IPS-18c (cell line): ENCODE measurements around the gene OGFOD3.

Source experiments
- H3K4me3 ChIP-seq: 2 replicates; pipeline ENCODE4 v1.7.0; 2013; ENCODE audit warnings: low read depth, mild to moderate bottlenecking, low read length, moderate library complexity; ENCODE audit not compliant: insufficient read depth
- H3K9me3 ChIP-seq: one replicate; pipeline ENCODE4 v1.6.1; 2013; ENCODE audit warnings: mild to moderate bottlenecking, low read length, moderate library complexity; ENCODE audit not compliant: control insufficient read depth, insufficient read depth

The OGFOD3 gene

GRCh38 chr17:82438401-82439193 is 20.2 kb upstream of the OGFOD3 start:
- Histone ChIP-seq H3K9me3 (no peaks in the 10 kb centered on the region), H3K4me3 (no peak overlapping the region)

GRCh38 chr17:82437325-82437668 is 18.9 kb upstream of the OGFOD3 start:
- H3K4me3 ChIP-seq = no peak overlapping the region
- H3K9me3 ChIP-seq = no peaks in the 10 kb centered on the region

- no peaks in the 10 kb centered on the region for H3K9me3 ChIP-seq
Observed at GRCh38 chr17:82436601-82437324, 18.4 kb upstream of the OGFOD3 start.

GRCh38 chr17:82435601-82436583 is 17.5 kb upstream of the OGFOD3 start:
- H3K4me3 ChIP-seq = no peak overlapping the region
- H3K9me3 ChIP-seq = no peaks in the 10 kb centered on the region

More at GRCh38 chr17:82436601-82437324, 18.4 kb upstream of the OGFOD3 start:
- no peak overlapping the region for H3K4me3 ChIP-seq

- H3K4me3 ChIP-seq = no peak overlapping the region
- H3K9me3 ChIP-seq = no peaks in the 10 kb centered on the region
Observed at GRCh38 chr17:82435103-82435502, 16.7 kb upstream of the OGFOD3 start.

DNA sequence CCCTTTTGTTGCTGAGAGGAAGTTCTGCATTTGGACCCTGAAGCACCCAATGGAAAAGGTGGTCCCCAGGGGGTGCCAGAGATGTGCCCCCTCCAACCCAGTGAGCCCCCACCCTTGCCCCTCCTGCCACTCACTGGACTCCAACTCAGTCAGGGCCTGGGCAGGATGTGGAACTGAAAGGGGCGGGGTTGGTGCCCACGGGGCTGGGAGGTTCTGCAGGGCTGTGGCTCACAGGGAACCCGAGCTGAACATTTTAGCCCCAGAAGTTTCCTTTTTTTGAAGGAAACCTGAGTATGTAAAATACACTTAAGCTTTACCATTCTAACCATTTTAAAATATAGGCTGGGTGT is 15.8 kb upstream of the OGFOD3 start:
- H3K9me3 ChIP-seq = no peaks in the 10 kb centered on the region
- H3K4me3 ChIP-seq = no peak overlapping the region

GRCh38 chr17:82433560-82434215 is 15.3 kb upstream of the OGFOD3 start:
- H3K4me3 ChIP-seq = no peak overlapping the region

GRCh38 chr17:82432017-82432416 is 13.6 kb upstream of the OGFOD3 start:
- Histone ChIP-seq H3K9me3 (no peaks in the 10 kb centered on the region), H3K4me3 (no peak overlapping the region)

More at GRCh38 chr17:82433560-82434215, 15.3 kb upstream of the OGFOD3 start:
- H3K9me3 ChIP-seq = no peaks in the 10 kb centered on the region

GRCh38 chr17:82429824-82430223 is 11.4 kb upstream of the OGFOD3 start:
- no peak overlapping the region for H3K4me3 ChIP-seq
- H3K9me3 ChIP-seq = no peaks in the 10 kb centered on the region

DNA sequence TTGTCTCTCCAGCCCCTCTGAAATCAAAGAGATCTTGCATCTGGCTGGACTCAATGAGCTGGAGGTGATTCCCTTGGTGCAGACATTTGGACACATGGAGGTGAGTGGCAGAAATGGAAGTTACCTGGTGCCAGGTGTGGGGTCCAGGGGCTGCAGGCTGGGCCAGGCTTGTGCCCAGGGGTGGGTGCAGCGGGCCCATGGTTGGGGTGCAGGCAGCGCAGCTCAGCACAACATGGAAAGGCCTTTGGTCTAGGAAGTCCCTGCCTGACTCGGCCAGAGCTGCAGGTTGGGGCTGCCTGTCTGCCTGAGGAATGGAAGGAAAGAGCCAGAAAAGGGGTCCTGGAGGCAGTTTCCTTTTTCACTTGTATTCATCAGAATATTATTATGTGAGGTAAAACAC is 10.2 kb upstream of the OGFOD3 start:
- Histone ChIP-seq H3K9me3 (no peaks in the 10 kb centered on the region), H3K4me3 (no peak overlapping the region)

- no peaks in the 10 kb centered on the region for H3K9me3 ChIP-seq
- H3K4me3 ChIP-seq = no peak overlapping the region
Observed at GRCh38 chr17:82424863-82425159, 6.4 kb upstream of the OGFOD3 start.

- no peaks in the 10 kb centered on the region for H3K9me3 ChIP-seq
- H3K4me3 ChIP-seq = no peak overlapping the region
Observed at GRCh38 chr17:82424001-82424862, 5.8 kb upstream of the OGFOD3 start.

DNA sequence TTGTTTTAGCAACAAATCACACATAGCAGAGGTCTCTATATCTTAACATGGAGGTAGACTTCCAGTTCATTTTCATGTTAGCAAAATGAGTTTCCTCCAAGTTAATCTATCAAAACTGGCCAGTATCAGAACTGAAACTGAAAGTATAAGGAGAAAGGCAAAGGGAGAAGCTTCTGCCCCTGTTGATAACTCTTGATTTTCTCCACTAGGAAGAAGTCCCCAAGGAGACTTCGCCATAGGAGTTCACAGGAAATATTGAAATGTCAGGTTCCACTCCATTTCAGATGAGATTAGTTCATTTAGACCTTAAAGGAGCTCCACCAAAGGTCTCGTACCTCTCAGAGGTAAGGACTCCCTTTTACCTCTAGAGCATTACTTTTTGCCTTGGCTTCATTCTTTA is 1.2 kb upstream of the OGFOD3 start:
- Histone ChIP-seq H3K9me3 (no peaks in the 10 kb centered on the region), H3K4me3 (no peak overlapping the region)

- no peak overlapping the region for H3K4me3 ChIP-seq
- H3K9me3 ChIP-seq = no peaks in the 10 kb centered on the region
Observed at GRCh38 chr17:82416771-82417170, 1.6 kb downstream of the OGFOD3 start.

DNA sequence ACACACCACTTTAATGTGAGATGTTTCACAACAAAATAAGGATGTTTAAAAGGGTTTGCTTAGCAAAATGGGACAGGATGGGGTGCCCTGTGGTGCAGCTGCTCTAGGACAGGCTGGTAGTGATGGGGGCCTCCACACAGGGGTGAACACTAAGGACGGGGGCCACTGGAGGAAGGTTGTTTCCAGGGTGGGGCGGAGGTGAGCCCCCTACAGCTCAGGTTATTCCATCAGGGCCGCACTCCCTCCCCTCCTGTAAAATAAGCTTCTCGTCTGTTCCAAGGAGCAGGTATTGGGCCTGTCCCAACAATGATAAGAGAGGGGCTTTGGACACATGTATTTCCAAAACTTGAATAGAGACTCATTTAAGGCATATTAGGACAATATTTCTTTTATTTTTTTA is 2.1 kb downstream of the OGFOD3 start:
- H3K4me3 ChIP-seq = no peak overlapping the region
- no peaks in the 10 kb centered on the region for H3K9me3 ChIP-seq

DNA sequence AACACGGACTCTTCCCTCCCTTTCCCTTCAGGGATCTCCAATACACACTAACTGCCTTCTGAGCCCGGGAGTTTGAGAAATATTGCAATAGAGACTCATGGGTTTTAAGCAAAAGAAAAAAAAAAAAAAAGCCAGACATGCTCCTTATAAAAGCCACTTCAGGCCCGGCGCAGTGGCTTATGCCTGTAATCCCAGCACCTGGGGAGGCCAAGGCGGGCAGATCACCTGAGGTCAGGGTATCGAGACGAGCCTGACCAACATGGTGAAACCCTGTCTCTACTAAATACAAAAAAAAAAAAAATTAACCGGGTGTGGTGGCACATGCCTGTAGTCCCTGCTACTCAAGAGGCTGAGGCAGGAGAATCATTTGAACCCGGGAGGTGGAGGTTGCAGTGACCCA is 2.6 kb downstream of the OGFOD3 start:
- no peaks in the 10 kb centered on the region for H3K9me3 ChIP-seq
- no peak overlapping the region for H3K4me3 ChIP-seq
